GM18909 (cell line): ENCODE data around the gene REEP2.

Experiments used
- ATAC-seq: cut with Tn5 transposase; IDR thresholded peaks from one replicate; pipeline ENCODE4 v1.9.1; 2021; ENCODE audit warnings: mild to moderate bottlenecking; ENCODE audit not compliant: unreplicated experiment, poor library complexity

Gene REEP2

GRCh38 chr5:138448070-138448469 is 9.2 kb downstream of the REEP2 start:
- no peak for ATAC-seq

GRCh38 chr5:138448481-138449398 is 9.9 kb downstream of the REEP2 start:
- ATAC-seq, result no peak

- ATAC-seq, result peak; percentile 75
These were observed 10.8 kb downstream of the REEP2 start for GRCh38 chr5:138449501-138450239.

GRCh38 chr5:138450971-138451370 is 12.1 kb downstream of the REEP2 start:
- no peak for ATAC-seq

- ATAC-seq, result no peak
These were observed 13.9 kb downstream of the REEP2 start for GRCh38 chr5:138452720-138453119.

- ATAC-seq, result no peak
These were observed 14.7 kb downstream of the REEP2 start for GRCh38 chr5:138453590-138453989.

- ATAC-seq, result no peak
These were observed 15.3 kb downstream of the REEP2 start for GRCh38 chr5:138454121-138454520.

- no peak for ATAC-seq
These were observed 16.5 kb downstream of the REEP2 start for GRCh38 chr5:138455232-138455930.

- no peak for ATAC-seq
These were observed 18.8 kb downstream of the REEP2 start for GRCh38 chr5:138457531-138458275.

GRCh38 chr5:138458384-138458783 is 19.5 kb downstream of the REEP2 start:
- ATAC-seq, result no peak

- no peak for ATAC-seq
These were observed 20.0 kb downstream of the REEP2 start for GRCh38 chr5:138458856-138459255.

- no peak for ATAC-seq
These were observed 20.6 kb downstream of the REEP2 start for GRCh38 chr5:138459311-138459933.

- ATAC-seq, result no peak
These were observed 21.3 kb downstream of the REEP2 start for GRCh38 chr5:138460032-138460693.

GRCh38 chr5:138461343-138462125 is 22.7 kb downstream of the REEP2 start:
- ATAC-seq, result no peak

- no peak for ATAC-seq
These were observed 24.7 kb downstream of the REEP2 start for GRCh38 chr5:138463419-138464007.

GRCh38 chr5:138464008-138464387 is 25.1 kb downstream of the REEP2 start:
- peak; percentile 56 for ATAC-seq

- peak; percentile 81 for ATAC-seq
These were observed 25.8 kb downstream of the REEP2 start for GRCh38 chr5:138464388-138465260.
